ENCODE measurements around the gene G6PC3.
"Not testable (repeated sequence)": the region's sequence is repeated elsewhere in the genome, so short reads cannot be mapped to it uniquely, and the experiment has no call there.

G6PC3 gene

DNA sequence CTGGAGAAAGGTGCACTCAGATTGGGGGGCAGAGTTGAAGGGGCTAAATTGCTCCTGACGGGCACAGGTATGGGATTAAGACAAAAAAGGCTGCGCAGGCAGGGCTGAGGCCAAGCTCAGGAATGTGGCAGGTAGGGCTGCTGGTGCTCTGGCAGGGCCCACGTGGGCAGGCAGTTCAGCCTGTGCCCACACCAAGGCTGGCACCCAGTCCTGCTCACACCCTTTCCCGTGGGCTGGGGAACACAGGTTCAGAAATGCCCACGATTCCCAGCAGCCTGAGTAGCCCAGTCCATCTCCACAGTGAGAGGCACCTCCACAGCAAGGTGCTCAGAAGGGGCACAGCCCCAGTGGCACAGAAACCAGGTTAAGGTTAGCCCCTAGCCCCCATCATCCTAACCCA is 48.5 kb downstream of the G6PC3 start:
- Histone ChIP-seq H3K27me3 (ENCODE audit: insufficient read depth, poor library complexity, severe bottlenecking) (no peaks in the 10 kb centered on the region), H3K4me3 (replicated peaks; ENCODE audit: insufficient read depth, low read length) (no peak overlapping the region), H3K27ac (replicated peaks) (no peak overlapping the region)
- DNase-seq (ENCODE audit: low read depth in 1 of 2, low spot score in 1 of 2): no peak
- TF ChIP-seq SPI1 (IDR thresholded peaks at IDR 0.05; ENCODE audit: borderline replicate concordance, low read depth) (no peak), POLR2AphosphoS5 (IDR thresholded peaks at IDR 0.05; ENCODE audit: low read depth) (no peak), GABPA (IDR thresholded peaks at IDR 0.05; ENCODE audit: low read depth) (no peak)
- TF ChIP-seq, protein P1, sequence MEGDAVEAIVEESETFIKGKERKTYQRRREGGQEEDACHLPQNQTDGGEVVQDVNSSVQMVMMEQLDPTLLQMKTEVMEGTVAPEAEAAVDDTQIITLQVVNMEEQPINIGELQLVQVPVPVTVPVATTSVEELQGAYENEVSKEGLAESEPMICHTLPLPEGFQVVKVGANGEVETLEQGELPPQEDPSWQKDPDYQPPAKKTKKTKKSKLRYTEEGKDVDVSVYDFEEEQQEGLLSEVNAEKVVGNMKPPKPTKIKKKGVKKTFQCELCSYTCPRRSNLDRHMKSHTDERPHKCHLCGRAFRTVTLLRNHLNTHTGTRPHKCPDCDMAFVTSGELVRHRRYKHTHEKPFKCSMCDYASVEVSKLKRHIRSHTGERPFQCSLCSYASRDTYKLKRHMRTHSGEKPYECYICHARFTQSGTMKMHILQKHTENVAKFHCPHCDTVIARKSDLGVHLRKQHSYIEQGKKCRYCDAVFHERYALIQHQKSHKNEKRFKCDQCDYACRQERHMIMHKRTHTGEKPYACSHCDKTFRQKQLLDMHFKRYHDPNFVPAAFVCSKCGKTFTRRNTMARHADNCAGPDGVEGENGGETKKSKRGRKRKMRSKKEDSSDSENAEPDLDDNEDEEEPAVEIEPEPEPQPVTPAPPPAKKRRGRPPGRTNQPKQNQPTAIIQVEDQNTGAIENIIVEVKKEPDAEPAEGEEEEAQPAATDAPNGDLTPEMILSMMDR (IDR thresholded peaks at IDR 0.05; ENCODE audit: insufficient read depth, low read length): no peak
- TF ChIP-seq, protein P2, sequence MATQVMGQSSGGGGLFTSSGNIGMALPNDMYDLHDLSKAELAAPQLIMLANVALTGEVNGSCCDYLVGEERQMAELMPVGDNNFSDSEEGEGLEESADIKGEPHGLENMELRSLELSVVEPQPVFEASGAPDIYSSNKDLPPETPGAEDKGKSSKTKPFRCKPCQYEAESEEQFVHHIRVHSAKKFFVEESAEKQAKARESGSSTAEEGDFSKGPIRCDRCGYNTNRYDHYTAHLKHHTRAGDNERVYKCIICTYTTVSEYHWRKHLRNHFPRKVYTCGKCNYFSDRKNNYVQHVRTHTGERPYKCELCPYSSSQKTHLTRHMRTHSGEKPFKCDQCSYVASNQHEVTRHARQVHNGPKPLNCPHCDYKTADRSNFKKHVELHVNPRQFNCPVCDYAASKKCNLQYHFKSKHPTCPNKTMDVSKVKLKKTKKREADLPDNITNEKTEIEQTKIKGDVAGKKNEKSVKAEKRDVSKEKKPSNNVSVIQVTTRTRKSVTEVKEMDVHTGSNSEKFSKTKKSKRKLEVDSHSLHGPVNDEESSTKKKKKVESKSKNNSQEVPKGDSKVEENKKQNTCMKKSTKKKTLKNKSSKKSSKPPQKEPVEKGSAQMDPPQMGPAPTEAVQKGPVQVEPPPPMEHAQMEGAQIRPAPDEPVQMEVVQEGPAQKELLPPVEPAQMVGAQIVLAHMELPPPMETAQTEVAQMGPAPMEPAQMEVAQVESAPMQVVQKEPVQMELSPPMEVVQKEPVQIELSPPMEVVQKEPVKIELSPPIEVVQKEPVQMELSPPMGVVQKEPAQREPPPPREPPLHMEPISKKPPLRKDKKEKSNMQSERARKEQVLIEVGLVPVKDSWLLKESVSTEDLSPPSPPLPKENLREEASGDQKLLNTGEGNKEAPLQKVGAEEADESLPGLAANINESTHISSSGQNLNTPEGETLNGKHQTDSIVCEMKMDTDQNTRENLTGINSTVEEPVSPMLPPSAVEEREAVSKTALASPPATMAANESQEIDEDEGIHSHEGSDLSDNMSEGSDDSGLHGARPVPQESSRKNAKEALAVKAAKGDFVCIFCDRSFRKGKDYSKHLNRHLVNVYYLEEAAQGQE (IDR thresholded peaks at IDR 0.05; ENCODE audit: insufficient replicate concordance, low read depth): no peak

DNA sequence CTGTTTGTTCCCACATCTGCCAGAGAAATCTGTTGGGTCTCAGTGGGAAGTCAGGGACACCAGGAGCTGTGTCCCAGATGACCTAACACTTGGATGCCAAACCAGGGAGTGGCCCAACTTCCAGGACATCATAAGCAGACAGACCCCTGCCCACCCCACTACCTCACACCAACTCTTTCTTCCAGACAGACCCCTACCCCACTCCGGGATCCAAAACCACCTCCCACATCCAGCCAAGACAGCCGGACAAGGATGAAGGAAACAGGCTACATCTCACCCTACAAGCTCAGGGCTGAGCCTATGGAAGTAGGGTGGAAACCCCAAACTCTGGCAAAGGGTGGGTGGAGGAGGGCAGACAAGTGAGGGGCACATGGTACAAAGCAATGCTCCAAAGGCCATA is 49.3 kb downstream of the G6PC3 start:
- H3K27me3 ChIP-seq (ENCODE audit: insufficient read depth, poor library complexity, severe bottlenecking): no peaks in the 10 kb centered on the region
- H3K4me3 ChIP-seq (replicated peaks; ENCODE audit: insufficient read depth, low read length): no peak overlapping the region
- no peak overlapping the region for H3K27ac ChIP-seq (replicated peaks)
- no peak for DNase-seq (ENCODE audit: low read depth in 1 of 2, low spot score in 1 of 2)
- no peak for TF ChIP-seq SPI1 (IDR thresholded peaks at IDR 0.05; ENCODE audit: borderline replicate concordance, low read depth)
- TF ChIP-seq GABPA (IDR thresholded peaks at IDR 0.05; ENCODE audit: low read depth): no peak
- TF ChIP-seq POLR2AphosphoS5 (IDR thresholded peaks at IDR 0.05; ENCODE audit: low read depth): no peak
- TF ChIP-seq, protein P1 (IDR thresholded peaks at IDR 0.05; ENCODE audit: insufficient read depth, low read length): no peak
- TF ChIP-seq, protein P2 (IDR thresholded peaks at IDR 0.05; ENCODE audit: insufficient replicate concordance, low read depth): no peak

DNA sequence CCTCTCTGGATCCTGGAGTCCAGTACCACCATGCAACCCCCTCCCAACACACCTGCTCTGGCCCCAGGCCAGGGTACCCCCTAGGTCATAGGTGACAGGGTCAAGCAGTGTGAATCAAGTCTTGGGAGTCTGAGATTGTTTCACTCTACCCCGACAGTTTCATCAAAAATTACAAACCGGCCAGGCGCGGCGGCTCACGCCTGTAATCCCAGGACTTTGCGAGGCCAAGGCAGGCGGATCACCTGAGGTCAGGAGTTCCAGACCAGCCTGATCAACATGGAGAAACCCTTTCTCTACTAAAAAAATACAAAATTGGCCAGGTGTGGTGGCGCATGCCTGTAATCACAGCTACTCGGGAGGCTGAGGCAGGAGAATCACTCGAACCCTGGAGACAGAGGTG is 49.7 kb downstream of the G6PC3 start:
- H3K27me3 ChIP-seq (ENCODE audit: insufficient read depth, poor library complexity, severe bottlenecking); H3K27ac ChIP-seq (replicated peaks); H3K4me3 ChIP-seq (replicated peaks; ENCODE audit: insufficient read depth, low read length); DNase-seq (ENCODE audit: low read depth in 1 of 2, low spot score in 1 of 2): not testable (repeated sequence)

DNA sequence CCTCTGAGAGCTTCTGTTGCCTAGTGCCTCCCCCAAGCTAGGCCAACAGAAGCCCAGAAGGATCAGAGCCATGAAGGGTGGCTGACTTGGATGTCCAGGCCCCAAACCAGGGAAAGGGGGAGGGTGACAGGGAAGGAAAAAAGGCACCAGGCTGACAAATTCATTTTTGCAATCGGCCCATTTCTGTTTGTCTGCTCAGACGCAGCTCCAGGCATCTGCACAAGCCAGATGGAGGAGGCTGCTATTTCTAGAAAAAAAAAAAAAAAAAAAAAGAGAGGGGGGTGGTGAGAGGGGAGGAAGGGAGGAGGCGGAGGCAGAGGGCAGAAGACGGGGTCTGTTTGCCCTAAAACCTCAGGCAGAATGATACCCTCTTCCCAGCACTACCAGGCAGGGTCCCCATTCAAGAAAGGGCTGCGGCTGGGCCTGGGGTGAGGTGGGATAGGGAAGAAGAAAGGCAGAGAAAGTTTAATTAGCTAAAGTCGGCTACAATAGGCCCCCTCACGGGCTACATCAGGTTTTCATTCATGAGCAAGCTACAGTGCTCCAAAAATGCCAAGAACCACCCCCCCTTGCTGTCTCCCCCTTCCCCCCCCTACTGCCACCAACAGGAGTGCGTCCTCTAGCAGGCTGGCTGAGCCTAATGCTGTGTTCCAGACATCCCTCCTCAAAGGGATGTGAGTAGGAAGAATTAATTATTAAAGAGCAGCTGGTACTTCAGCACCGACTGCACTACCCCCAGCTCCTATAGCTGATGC is 50.5 kb downstream of the G6PC3 start:
- TF ChIP-seq, protein P2 (IDR thresholded peaks at IDR 0.05; ENCODE audit: insufficient replicate concordance, low read depth): no peak
- no peak for TF ChIP-seq GABPA (IDR thresholded peaks at IDR 0.05; ENCODE audit: low read depth)
- no peak for TF ChIP-seq POLR2AphosphoS5 (IDR thresholded peaks at IDR 0.05; ENCODE audit: low read depth)
- TF ChIP-seq, protein P1 (IDR thresholded peaks at IDR 0.05; ENCODE audit: insufficient read depth, low read length): no peak
- no peak for TF ChIP-seq SPI1 (IDR thresholded peaks at IDR 0.05; ENCODE audit: borderline replicate concordance, low read depth)
- no peak for DNase-seq (ENCODE audit: low read depth in 1 of 2, low spot score in 1 of 2)
- Histone ChIP-seq H3K27me3 (ENCODE audit: insufficient read depth, poor library complexity, severe bottlenecking) (no peaks in the 10 kb centered on the region), H3K27ac (replicated peaks) (no peak overlapping the region), H3K4me3 (replicated peaks; ENCODE audit: insufficient read depth, low read length) (no peak overlapping the region)
